Stimulated activated CD4-positive, alpha-beta T cell treated with anti-CD3 and anti-CD28 coated beads, Interleukin-2, amount 100 ng/mL, for 4 hours (primary cell): ENCODE data around the gene NET1.

Experiments
- DNase-seq: peaks from one replicate; pipeline ENCODE4 v3.0.0-alpha.2; 2020; ENCODE audit warnings: low read depth

Gene NET1

DNA sequence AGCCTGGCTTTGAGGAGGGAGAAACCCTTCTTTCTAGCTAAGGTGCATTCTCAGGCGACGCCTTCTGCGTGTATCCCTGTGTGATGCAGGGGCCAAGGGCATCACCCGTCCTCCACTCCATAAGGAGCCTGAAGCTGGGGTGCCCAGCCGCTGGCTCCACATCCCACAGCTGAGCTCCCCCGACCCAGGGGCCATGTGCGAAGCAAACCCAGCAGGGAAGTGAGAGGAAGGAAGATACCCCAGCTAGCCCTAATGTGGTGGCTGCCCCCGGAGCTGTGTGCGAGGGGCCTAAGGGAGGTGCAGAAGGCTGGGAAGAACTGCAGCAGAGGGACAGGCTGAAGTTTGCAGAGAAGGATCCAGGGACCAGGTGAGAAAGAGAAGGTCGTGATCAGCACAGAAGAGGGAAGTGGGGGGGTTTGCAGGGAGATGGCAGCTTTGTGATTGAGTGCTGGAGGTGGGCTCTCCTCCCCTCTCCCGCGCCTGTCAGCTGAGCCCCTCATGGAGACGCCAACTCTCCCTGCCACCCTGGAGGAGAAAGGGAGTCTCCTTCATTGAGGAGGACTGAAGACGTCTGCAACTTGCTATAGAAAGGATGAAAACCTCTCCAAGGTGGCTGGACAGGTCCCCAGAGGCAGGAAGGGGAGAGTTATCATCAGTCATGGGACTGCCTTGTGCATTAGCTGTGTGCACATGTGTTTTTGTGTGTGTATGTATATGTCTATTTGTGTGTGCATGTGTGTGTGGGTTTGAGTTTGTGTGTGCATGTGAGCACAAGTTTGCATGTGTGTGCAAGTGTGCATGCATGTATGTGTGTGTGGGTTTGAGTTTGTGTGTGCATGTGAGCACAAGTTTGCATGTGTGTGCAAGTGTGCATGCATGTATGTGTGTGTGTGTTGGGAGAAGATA lies 90.5 kb downstream of the NET1 start:
- DNase-seq = no peak

- no peak for DNase-seq
These were observed 91.1 kb downstream of the NET1 start for GRCh38 chr10:5503477-5503835.

- no peak for DNase-seq
These were observed 92.1 kb downstream of the NET1 start for GRCh38 chr10:5504146-5505072.

- DNase-seq = no peak
These were observed 93.9 kb downstream of the NET1 start for GRCh38 chr10:5506246-5506645.

GRCh38 chr10:5506751-5507648 lies 94.6 kb downstream of the NET1 start:
- no peak for DNase-seq

DNA sequence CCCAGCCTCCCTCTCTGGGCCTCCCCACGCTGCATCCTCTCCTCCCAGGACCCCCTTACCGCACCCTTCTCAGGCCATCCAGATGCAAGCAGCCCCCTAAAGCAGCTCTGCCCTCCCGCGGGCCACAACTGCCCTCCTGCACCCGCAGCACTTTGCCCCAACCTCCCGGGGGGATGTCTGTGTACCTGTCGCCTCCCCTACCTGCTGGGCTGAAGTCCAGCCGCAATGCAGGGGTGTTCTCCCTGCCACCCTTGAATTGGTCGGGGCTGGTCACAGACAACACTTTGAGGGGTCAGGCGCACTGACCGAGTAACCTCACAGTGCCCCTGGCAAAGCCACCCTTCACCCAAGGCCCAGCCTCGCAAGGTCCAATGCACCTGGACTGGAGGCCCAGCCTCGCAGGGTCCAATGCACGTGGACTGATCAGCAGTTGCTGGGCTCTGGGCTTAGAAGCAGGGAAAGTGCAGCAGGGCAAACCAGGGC lies 95.3 kb downstream of the NET1 start:
- no peak for DNase-seq

GRCh38 chr10:5508161-5508604 lies 95.8 kb downstream of the NET1 start:
- no peak for DNase-seq
